HCT116 (cell line): ENCODE data around the gene PROSER3.
"Not testable (repeated sequence)": the region's sequence is repeated elsewhere in the genome, so short reads cannot be mapped to it uniquely, and the experiment has no call there.

ENCODE experiments used
- CBX3 ChIP-seq: IDR thresholded peaks from 2 replicates; pipeline ENCODE4 v1.6.1; 2012; ENCODE audit warnings: low read depth
- EZH2phosphoT487 ChIP-seq: fragments of 200-600 bp; IDR thresholded peaks from 2 replicates; pipeline ENCODE4 v1.6.1; 2018; ENCODE audit warnings: antibody characterized with exemption, borderline replicate concordance
- JUND ChIP-seq: IDR thresholded peaks from 2 replicates; pipeline ENCODE4 v1.6.1; 2012
- POLR2A ChIP-seq: IDR thresholded peaks from 2 replicates; pipeline ENCODE4 v1.7.0; 2011; ENCODE audit warnings: borderline replicate concordance; ENCODE audit not compliant: insufficient read depth, insufficient read length; ENCODE audit errors: extremely low read depth
- SIN3A ChIP-seq: IDR thresholded peaks from 2 replicates; pipeline ENCODE4 v1.6.1; 2012; ENCODE audit warnings: low read depth
- TCF7L2 ChIP-seq: IDR thresholded peaks from 2 replicates; pipeline ENCODE4 v1.7.0; 2011; ENCODE audit warnings: borderline replicate concordance, inconsistent platforms; ENCODE audit not compliant: insufficient read depth, insufficient read length; ENCODE audit errors: extremely low read depth
- YY1 ChIP-seq: IDR thresholded peaks from 2 replicates; pipeline ENCODE4 v1.6.1; 2011; ENCODE audit warnings: low read length, low read depth, moderate library complexity, mild to moderate bottlenecking; ENCODE audit not compliant: insufficient replicate concordance; ENCODE audit errors: extremely low read depth
- TF ChIP-seq, protein P1 (sequence below), 3 experiments: fragments of 200-600 bp in 1 of 3; sonication (generic) in 1 of 3; IDR thresholded peaks in 2 of 3; conservative IDR thresholded peaks in 1 of 3; 2 replicates each; pipeline ENCODE4 v1.5.1; 2012 to 2017; ENCODE audit warnings: low read depth in 2 of 3, low read length in 2 of 3, antibody characterized with exemption in 1 of 3, borderline replicate concordance in 1 of 3, control low read depth in 1 of 3, mild to moderate bottlenecking in 1 of 3, mixed read lengths in 1 of 3, mixed run types in 1 of 3, moderate library complexity in 1 of 3; ENCODE audit not compliant: insufficient read depth in 1 of 3
- TF ChIP-seq, protein P2 (sequence below): IDR thresholded peaks from 2 replicates; pipeline ENCODE4 v1.6.1; 2012

DNA sequence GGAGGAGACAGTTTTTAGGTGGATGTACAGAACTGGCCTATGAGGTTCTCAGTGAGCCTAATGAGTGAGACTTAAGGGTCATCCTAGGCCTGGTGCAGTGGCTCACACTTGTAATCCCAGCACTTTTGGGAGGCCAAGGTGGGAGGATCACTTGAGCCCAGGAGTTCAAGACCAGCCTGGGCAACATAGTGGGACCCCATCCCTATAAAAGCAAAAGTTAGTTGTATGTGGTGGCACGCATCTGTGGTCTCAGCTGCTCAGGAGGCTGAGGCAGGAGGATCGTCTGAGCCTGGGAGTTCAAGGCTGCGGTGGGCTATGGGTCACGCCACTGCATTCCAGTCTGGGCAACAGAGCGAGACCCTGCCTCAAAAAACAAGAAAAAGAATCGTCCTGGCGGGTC lies 33.8 kb upstream of the PROSER3 start:
- not testable (repeated sequence) for TF ChIP-seq SIN3A, POLR2A, TCF7L2, JUND, EZH2phosphoT487, YY1, CBX3
- TF ChIP-seq, protein P1, sequence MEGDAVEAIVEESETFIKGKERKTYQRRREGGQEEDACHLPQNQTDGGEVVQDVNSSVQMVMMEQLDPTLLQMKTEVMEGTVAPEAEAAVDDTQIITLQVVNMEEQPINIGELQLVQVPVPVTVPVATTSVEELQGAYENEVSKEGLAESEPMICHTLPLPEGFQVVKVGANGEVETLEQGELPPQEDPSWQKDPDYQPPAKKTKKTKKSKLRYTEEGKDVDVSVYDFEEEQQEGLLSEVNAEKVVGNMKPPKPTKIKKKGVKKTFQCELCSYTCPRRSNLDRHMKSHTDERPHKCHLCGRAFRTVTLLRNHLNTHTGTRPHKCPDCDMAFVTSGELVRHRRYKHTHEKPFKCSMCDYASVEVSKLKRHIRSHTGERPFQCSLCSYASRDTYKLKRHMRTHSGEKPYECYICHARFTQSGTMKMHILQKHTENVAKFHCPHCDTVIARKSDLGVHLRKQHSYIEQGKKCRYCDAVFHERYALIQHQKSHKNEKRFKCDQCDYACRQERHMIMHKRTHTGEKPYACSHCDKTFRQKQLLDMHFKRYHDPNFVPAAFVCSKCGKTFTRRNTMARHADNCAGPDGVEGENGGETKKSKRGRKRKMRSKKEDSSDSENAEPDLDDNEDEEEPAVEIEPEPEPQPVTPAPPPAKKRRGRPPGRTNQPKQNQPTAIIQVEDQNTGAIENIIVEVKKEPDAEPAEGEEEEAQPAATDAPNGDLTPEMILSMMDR (IDR thresholded peaks at IDR 0.05 in 2 of 3, conservative IDR thresholded peaks at IDR 0.05 in 1 of 3; ENCODE audit: borderline replicate concordance in 1 of 3, insufficient read depth in 1 of 3, low read depth in 2 of 3, low read length in 2 of 3), result not testable (repeated sequence)
- TF ChIP-seq, protein P2, sequence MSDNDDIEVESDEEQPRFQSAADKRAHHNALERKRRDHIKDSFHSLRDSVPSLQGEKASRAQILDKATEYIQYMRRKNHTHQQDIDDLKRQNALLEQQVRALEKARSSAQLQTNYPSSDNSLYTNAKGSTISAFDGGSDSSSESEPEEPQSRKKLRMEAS, result not testable (repeated sequence)
